ENCODE measurements around the gene TRIM33. TPM values are rescaled to one million over a fixed set of nuclear protein-coding genes. Genes with fewer than 3 reads are reported as not detected.
A peak's percentile ranks its signal among the peaks of the same experiment; 100 is the strongest.

Gene TRIM33
- total and polyA plus RNA-seq, 2 of the 13 experiments (the other 11 are each of a cell fraction or from before 2014, with no cell fraction given), result 35.5 to 42.2 TPM

GRCh38 chr1:114510274-114511031 lies 550 bp downstream of the TRIM33 start (continued):
- TF ChIP-seq ZNF609 (CRISPR knock-in tag; IDR thresholded peaks at IDR 0.05; ENCODE audit: borderline replicate concordance) (0 out of 2 replicates have a peak, but pooled peaks have one; percentile 47), FOSL1 (CRISPR knock-in tag; IDR thresholded peaks at IDR 0.05; ENCODE audit: borderline replicate concordance) (no peak), ZBTB42 (CRISPR knock-in tag; IDR thresholded peaks at IDR 0.05) (peak; percentile 65; the same call in 1 of the 2 replicates), ZSCAN31 (CRISPR knock-in tag; IDR thresholded peaks at IDR 0.05; ENCODE audit: low read depth) (0 out of 2 replicates have a peak, but pooled peaks have one; percentile 48), KDM5A (IDR thresholded peaks at IDR 0.05; ENCODE audit: borderline replicate concordance, low read length) (0 out of 2 replicates have a peak, but pooled peaks have one; percentile 8), HNRNPL (IDR thresholded peaks at IDR 0.05; ENCODE audit: low read depth, low read length) (0 out of 2 replicates have a peak, but pooled peaks have one; percentile 43), ZNF777 (CRISPR knock-in tag; IDR thresholded peaks at IDR 0.05) (peak; percentile 4; the same call in 1 of the 2 replicates), RBM39 (IDR thresholded peaks at IDR 0.05; ENCODE audit: low read depth, low read length, poor library complexity, severe bottlenecking) (peak; percentile 35), THAP9 (CRISPR knock-in tag; IDR thresholded peaks at IDR 0.05; ENCODE audit: borderline replicate concordance) (0 out of 2 replicates have a peak, but pooled peaks have one; percentile 19), SAFB2 (CRISPR knock-in tag; IDR thresholded peaks at IDR 0.05; ENCODE audit: borderline replicate concordance, low read depth) (0 out of 2 replicates have a peak, but pooled peaks have one; percentile 47), ZNF431 (CRISPR knock-in tag; IDR thresholded peaks at IDR 0.05; ENCODE audit: borderline replicate concordance, low read depth) (no peak), ZBTB14 (CRISPR knock-in tag; IDR thresholded peaks at IDR 0.05) (peak; percentile 57), NR3C1 (CRISPR knock-in tag; IDR thresholded peaks at IDR 0.05) (0 out of 2 replicates have a peak, but pooled peaks have one; percentile 47), PTBP1 (IDR thresholded peaks at IDR 0.05; ENCODE audit: low read depth, low read length, poor library complexity, severe bottlenecking) (no peak)
